HepG2 (cell line): Measurements from ENCODE around the gene DNAJC2.

Experiments
- ETV6 ChIP-seq: sonication (generic); formaldehyde crosslinking; conservative IDR thresholded peaks from 2 replicates; pipeline ENCODE4 v1.4.0; 2020; ENCODE audit warnings: missing genetic modification reagents
- NR2F6 ChIP-seq, 2 experiments: IDR thresholded peaks; 2 replicates each; pipeline ENCODE4 v1.6.1; 2016; ENCODE audit warnings: antibody characterized with exemption in 1 of 2, mild to moderate bottlenecking in 1 of 2
- POLR2AphosphoS5 ChIP-seq: IDR thresholded peaks from 2 replicates; pipeline ENCODE4 v1.6.1; 2012; ENCODE audit warnings: low read depth, low read length
- YY1 ChIP-seq: IDR thresholded peaks from 2 replicates; pipeline ENCODE4 v1.6.1; 2011; ENCODE audit warnings: low read length, low read depth, moderate library complexity, mild to moderate bottlenecking; ENCODE audit not compliant: insufficient read depth, insufficient replicate concordance
- ZSCAN29 ChIP-seq: sonication (generic); formaldehyde crosslinking; conservative IDR thresholded peaks from 2 replicates; pipeline ENCODE4 v1.4.0; 2020; ENCODE audit warnings: mild to moderate bottlenecking, missing genetic modification reagents
- TF ChIP-seq, protein P1 (sequence below): sonication (generic); formaldehyde crosslinking; IDR thresholded peaks from 2 replicates; pipeline ENCODE4 v1.4.0; 2020; ENCODE audit warnings: mild to moderate bottlenecking, missing genetic modification reagents, borderline replicate concordance

GRCh38 chr7:103336761-103337160, 7.8 kb downstream of the DNAJC2 start:
- TF ChIP-seq ETV6 (CRISPR knock-in tag) (no peak), YY1 (no peak), POLR2AphosphoS5 (no peak), ZSCAN29 (CRISPR knock-in tag) (no peak), NR2F6 (IDR thresholded peaks at IDR 0.05) (no peak), NR2F6 (CRISPR knock-in tag; IDR thresholded peaks at IDR 0.05) (no peak)
- TF ChIP-seq, protein P1, sequence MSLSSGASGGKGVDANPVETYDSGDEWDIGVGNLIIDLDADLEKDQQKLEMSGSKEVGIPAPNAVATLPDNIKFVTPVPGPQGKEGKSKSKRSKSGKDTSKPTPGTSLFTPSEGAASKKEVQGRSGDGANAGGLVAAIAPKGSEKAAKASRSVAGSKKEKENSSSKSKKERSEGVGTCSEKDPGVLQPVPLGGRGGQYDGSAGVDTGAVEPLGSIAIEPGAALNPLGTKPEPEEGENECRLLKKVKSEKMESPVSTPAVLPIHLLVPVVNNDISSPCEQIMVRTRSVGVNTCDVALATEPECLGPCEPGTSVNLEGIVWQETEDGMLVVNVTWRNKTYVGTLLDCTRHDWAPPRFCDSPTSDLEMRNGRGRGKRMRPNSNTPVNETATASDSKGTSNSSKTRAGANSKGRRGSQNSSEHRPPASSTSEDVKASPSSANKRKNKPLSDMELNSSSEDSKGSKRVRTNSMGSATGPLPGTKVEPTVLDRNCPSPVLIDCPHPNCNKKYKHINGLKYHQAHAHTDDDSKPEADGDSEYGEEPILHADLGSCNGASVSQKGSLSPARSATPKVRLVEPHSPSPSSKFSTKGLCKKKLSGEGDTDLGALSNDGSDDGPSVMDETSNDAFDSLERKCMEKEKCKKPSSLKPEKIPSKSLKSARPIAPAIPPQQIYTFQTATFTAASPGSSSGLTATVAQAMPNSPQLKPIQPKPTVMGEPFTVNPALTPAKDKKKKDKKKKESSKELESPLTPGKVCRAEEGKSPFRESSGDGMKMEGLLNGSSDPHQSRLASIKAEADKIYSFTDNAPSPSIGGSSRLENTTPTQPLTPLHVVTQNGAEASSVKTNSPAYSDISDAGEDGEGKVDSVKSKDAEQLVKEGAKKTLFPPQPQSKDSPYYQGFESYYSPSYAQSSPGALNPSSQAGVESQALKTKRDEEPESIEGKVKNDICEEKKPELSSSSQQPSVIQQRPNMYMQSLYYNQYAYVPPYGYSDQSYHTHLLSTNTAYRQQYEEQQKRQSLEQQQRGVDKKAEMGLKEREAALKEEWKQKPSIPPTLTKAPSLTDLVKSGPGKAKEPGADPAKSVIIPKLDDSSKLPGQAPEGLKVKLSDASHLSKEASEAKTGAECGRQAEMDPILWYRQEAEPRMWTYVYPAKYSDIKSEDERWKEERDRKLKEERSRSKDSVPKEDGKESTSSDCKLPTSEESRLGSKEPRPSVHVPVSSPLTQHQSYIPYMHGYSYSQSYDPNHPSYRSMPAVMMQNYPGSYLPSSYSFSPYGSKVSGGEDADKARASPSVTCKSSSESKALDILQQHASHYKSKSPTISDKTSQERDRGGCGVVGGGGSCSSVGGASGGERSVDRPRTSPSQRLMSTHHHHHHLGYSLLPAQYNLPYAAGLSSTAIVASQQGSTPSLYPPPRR (CRISPR knock-in tag), result no peak
